GM18498 (cell line): ENCODE results near the gene CXorf38.
"Not testable (repeated sequence)": the region's sequence is repeated elsewhere in the genome, so short reads cannot be mapped to it uniquely, and the experiment has no call there.

Experiments
- ATAC-seq: cut with Tn5 transposase; IDR thresholded peaks from one replicate; pipeline ENCODE4 v1.9.1; 2021; ENCODE audit warnings: mild to moderate bottlenecking, moderate library complexity; ENCODE audit not compliant: unreplicated experiment

The CXorf38 gene

DNA sequence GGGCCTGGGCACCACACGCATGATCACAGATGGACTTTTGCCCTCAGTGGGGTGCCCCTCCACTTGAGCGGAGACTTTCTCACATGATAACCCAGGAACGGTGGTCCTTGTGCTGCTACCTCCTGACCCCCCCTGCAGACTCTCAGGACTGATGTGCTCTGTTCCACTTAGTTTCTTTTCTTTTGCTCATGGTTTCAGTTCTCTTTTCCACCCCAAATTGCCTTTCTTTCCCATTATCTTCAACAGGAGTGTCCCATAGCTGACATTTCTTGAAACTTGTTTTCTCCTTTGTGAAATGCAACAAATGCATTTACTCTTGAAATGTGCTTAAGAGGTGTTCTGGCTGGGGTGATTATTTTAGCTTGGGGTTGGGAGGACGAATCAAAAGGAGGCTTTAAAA is 15.2 kb downstream of the CXorf38 start:
- ATAC-seq, result no peak

DNA sequence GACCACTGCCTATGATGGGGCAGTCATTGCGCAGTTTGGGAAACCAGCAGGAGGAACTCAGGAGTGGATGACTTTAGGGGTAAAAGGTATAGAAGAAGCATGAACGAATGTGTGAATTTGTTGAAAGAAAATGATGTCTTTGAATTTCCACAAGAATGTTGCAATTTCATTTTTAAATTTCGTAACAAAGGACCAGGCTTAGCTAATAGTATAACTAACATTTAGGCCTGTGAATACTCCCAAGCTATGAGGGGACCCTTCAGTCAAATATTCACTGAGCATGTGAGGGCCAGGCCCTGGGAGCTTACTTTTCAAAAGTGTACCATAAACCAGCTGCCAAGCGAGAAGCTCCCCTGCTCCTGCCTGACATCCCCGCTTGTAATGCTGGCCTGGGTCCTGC is 18.9 kb downstream of the CXorf38 start:
- ATAC-seq, result no peak

DNA sequence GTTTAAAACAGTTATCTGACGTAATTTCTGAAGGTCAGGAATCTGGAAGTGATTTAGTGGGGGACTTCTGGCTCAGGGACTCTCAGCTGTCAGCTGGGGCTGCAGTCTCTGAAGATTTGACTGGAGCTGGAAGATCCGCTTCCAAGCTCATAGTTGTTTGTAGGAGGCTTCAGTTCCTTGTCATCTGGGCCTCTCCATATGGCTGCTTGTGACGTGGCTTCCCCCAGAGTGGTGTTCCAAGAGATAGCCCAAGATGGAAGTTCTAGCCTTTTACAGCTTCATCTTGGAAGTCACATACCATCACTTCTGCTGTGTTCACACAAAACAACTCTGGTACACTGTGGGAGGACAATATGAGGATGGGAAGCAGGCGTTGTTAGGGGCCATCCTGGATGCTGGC is 22.1 kb downstream of the CXorf38 start:
- no peak for ATAC-seq

DNA sequence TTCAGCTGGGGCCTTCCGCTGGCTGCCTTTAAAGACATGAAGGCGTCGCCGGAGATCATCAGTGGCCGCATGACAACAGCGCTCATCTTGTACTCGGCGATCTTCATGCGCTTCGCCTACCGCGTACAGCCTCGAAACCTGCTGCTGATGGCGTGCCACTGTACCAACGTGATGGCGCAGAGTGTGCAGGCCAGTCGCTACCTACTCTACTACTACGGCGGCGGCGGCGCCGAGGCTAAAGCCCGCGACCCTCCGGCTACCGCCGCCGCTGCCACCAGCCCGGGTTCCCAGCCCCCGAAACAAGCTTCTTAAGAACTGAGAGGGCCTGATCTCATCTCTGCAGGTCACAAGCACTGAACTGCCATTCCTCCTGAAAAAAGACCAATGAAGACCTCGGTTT is 23.7 kb downstream of the CXorf38 start:
- no peak for ATAC-seq

DNA sequence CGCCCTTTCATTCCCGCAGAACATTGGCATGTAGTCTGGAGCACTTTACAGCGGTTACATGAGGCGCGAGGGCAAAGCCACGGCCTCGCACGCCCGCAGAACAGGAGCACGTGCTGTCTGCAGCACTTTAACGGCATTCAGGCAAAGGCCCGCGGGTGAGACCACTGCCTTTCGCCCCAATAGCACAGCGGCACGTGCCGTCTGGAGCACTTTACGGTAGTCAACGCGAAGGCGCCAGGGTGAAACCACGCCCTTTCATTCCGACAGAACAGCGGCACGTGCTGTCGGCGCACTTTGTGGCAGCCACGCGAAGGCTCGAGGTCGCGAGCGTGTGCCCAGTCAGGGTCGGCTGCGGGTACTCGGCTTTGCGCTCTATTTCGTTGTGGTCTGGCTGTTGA is 24.2 kb downstream of the CXorf38 start, which contains the start of gene MPC1L:
Gene MPC1L (plus strand): TSS at position 290 of the 398 bp plus-strand sequence. CDS start 138 bp downstream, outside the sequence.
- no peak for ATAC-seq

DNA sequence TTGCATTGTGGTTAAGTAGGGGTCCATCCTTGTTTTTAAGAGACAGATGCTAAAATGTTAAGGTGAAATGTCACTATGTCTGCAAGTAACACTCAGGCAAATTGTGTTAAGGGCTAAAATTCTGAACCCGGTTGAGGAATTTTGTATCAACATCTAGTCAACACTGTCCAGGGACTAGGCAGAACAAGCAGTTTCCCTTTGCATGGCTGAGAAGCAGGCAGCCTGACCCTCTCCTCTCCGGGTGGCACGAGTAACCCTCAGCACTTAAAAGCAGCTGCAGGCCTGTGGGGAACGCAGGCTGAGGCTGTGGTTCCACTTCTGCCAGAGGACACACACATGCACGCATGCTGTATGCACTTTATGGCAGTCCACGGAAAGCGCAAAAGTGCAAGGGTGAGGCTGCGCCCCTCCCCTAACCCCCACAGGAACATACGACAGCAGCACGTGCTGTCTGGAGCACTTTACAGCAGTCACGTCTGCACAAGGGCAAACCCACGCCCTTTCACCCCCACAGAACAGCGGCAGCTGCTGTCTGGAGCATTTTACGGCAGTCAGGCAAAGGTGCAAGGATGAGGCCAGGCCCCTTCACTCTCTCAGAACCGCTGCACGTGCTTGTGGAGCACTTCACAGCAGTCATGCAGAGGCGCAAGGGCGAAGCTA is 24.8 kb downstream of the CXorf38 start:
- ATAC-seq, result no peak

DNA sequence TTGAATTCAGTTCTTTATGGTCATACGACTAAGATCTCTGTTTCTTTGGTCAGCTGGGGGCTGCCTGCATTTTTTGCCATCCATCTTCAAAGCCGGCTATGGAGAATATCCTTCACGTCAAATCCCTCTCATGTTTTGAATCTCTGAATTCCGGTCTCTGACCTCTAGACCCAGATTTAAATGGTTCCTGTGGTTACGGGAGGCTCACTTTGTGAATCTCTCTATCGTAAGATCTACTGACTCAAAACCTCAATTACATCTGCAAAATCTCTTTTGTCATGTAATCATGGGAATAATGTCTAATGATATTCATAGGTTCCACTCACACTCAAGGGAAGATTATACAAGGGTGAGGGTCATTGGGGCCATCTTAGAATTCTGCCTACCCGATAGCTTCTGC is 29.8 kb downstream of the CXorf38 start:
- ATAC-seq, result no peak

DNA sequence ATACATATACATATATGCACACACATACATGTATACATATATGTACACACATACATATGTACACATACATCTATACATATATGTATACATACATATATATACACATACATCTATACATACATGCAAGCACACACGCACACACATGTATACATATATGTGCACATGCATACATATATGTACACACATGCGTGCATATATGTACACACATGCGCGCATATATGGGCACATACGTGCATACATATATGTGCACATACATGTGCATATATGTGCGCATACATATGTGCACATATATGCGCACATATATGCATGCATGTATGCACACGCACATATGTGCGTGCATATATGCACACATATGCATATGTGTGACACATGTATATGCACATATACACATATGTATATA is 31.4 kb downstream of the CXorf38 start:
- no peak for ATAC-seq

DNA sequence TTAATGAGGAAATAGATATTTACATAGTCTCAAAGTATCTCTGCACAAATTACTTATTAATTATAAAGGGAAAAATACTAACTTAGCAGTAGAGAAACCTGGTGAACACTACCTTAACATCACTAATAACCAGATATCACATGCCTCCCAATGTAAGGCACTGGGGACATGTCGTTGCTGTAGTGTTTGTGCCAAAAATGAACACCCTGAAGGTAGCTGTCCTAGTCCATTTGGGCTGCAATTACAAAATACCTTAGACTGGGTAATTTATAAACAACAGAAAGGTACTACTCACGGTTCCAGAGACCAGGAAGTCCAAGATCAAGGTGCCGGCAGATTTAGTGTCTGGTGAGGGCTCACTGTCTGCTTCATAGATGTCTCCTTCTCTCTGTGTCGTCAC is 34.9 kb downstream of the CXorf38 start:
- ATAC-seq, result no peak

DNA sequence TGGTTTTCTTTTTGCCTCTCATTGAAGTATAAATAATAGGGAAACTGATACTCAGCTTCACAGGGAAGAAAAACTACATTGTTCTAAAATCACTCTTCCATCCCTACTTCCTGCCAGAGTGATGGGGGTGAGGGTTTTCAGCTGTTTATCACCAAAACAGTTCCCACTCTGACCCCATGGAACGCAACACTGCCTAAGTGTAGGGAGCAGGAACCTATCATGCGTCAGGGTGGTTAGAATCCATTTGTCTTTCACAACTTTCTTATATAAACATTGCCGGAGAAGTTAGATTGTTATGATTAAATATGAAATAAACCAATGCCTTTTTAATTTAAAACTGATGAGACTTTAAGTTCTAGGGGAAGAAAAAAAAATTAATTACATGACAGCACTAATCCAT is 40.0 kb downstream of the CXorf38 start:
- ATAC-seq, result no peak

DNA sequence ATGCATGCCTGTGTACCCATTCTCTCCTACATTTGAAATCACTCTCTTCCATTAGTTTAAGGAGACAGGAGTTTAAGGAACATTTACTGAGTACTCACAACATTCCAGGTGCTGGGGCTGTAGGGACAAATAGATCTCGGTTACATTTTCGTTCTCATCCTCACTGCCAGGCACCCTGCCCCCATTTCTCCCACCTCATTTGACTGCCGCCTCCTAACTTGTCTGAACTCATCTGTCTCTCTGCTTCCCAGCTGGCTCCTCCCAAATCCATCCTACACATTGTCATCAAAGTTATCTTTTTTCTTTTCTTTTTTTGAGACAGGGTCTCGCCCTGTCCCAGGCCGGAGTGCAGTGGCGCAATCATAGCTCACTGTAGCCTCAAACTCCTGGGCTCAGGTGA is 43.9 kb downstream of the CXorf38 start:
- ATAC-seq, result no peak

DNA sequence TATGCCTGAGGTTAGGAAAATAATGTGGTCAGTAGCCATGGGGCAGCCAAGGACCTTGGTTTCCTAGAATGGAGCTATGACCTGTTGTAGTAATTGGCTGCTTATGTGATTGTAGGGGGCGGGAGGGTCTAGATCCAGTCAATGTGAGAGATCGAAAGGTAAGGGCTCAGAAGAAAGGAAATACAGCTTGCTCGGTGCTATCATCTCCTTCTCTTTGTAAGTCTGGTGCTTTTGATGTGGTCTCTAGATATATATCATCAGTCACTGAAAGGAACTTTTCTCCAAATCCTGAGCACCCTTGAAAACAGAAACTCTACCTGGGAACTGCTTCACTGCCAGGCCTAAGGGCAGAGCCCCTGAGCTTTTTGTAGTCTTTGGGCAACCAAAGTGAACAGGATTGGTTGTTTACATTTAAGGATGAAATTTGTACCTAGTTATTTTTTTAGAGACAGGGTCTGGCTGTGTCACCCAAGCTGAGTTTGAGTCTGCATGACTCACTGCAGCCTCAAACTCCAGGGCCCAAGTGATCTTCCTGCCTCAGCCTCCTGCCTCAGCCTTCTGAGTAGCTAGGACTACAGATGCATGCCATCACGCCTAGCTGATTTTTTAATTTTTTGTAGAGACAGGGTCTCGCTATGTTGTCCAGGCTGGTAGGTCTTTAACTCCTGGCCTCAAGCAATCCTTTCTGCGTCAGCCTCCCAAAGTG is 57.6 kb downstream of the CXorf38 start:
- not testable (repeated sequence) for ATAC-seq

DNA sequence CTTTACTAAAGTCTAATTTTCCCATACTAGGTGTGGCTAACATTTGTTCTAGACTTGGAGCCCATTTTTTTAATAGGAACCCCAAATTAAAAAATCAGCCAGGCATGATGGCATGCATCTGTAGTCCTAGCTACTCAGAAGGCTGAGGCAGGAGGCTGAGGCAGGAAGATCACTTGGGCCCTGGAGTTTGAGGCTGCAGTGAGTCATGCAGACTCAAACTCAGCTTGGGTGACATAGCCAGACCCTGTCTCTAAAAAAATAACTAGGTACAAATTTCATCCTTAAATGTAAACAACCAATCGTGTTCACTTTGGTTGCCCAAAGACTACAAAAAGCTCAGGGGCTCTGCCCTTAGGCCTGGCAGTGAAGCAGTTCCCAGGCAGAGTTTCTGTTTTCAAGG is 59.7 kb downstream of the CXorf38 start:
- not testable (repeated sequence) for ATAC-seq

DNA sequence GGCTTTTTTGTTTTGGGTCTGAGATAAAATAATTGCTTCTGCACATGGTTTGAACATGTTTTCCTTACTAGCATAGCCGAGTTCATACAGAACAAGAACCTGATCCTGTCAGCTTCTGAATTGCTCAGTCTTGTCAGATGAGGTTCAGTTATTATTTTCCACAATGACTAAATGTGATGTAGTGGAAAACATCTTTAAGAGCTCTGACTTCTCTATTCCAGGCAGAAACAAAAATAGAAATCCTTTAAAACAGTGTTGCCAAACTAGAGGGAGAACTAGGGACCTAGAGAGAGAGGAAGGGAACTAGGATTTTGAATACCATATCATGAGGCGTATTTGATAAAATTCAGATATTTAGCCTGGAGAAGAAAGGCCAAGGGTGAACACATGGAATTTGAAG is 64.5 kb downstream of the CXorf38 start:
- no peak for ATAC-seq

DNA sequence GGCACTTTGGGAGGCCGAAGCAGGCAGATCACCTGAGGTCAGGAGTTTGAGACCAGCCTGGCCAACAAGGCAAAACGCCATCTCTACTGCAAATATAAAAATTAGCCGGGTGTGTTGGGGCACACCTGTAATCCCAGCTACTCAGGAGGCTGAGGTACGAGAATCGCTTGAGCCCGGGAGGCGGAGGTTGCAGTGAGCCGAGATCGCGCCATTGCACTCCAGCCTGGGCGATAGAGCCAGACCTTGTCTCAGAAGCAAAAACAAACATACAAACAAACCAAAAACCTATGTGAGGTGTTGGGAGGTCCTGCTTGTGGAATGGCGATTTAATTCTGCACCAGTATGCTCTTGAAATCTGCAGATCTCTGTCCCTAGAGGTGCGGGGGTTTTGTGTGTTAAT is 65.2 kb downstream of the CXorf38 start:
- ATAC-seq, result not testable (repeated sequence)

DNA sequence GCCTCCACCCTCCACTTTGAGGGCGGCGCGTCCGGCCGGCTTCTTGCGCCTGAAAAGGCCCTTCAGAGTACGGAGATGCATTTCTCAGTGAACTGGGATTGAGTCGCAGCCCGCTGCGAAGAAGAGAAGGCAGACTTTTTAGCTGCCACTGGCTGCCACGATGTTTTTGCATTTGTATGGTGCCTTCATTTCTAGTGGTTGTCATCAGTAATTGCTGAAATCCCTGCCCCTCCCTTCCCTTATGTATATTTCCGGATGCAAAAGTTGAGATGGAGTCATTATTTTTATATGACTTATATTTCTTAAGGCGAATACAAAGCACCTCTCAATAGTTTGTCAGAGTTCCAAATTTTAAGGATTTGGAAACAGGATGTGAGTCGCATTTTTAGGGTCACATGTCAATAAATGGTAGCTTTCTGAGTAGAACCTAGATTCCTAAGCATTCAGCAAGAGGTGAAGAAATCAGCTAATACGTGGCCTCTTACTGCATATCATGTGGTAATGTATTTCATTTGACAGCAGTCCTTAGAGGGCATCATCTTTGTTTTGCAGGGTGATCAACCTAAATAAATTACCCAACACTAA is 65.9 kb downstream of the CXorf38 start:
- no peak for ATAC-seq

DNA sequence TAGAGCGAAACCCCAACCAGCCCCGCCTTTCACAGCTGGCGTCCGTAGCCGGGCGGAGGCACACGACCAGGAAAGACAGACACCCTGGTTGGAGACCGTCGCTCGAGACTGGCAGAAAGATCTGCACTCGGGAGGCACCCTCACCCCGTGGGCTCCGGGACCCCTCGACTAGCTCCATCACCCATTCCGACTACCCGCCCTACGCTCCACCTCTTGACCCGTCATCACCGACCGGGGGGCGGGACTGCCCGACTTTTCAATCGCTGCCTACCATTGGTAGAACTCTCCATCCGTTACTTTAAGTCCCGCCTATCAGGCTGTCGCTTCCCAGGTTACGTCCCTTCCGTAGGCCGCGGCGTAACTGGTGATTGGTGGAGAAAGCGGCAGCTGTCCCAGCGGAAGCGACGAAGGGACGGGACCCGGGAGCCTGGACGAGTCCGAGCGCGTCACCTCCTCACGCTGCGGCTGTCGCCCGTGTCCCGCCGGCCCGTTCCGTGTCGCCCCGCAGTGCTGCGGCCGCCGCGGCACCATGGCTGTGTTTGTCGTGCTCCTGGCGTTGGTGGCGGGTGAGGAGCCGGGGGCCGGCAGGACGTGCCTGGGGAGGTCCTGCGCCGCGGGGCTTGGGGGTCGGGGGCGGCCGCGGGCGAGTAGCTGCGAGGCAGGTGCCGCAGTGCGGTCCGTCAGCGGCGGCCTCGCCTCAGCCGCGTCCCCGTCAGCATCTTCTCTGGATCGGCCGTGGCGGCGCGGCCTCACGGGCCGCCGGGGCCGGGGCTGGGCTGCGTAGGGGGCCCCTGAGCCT is 66.6 kb downstream of the CXorf38 start, which contains the start of gene ATP6AP2:
Gene ATP6AP2 (plus strand): TSS at position 434 of the 799 bp plus-strand sequence. CDS start 96 bp downstream, at position 530.
- peak; percentile 96 for ATAC-seq

DNA sequence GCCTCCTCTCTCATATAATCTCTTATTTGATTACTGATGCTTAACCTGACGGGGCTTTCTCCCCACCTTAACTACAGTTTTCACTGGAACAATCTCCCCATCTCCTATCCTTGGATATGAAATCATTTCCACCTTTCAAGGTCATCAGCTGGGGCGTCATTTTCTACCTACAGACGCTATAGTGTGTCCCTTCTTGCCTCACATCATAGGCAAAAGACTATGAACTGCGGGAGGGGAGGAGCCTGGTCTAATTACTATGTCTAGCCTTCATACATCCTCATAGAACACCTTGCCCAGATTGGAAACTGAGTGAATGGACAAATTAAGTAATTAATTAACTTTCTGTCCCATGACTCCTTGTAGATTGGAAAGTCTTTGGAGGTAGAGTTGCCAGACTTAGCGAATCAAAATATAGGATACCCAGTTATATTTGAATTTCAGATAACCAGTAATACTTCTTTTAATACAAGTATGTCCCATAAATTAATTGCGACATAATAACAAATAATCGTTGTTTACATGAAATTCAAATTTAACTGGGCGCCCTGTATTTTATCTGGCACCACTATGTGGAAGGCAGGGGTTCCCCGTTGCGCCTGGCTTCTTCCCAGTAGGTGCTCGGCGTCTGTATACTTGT is 67.3 kb downstream of the CXorf38 start:
- ATAC-seq, result peak; percentile 51

DNA sequence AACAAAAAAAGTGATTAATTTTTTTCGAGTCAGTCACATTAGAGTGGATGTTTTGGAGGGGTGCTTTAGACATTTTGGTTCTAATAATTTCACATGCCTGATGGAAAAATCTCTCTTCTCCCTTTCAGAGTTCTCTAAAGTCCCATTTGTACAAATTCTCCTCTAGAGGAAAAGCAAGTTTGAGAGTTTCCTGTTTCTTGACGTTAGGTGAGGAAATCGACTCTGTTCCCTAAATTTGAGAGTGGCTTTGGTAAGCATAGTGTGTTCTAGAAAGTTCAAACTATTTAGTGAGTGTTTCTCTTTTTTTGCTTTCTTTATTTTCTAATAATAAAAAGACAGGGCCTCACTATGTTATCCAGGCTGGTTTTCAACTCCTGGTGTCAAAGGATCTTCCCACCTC is 68.2 kb downstream of the CXorf38 start:
- no peak for ATAC-seq

DNA sequence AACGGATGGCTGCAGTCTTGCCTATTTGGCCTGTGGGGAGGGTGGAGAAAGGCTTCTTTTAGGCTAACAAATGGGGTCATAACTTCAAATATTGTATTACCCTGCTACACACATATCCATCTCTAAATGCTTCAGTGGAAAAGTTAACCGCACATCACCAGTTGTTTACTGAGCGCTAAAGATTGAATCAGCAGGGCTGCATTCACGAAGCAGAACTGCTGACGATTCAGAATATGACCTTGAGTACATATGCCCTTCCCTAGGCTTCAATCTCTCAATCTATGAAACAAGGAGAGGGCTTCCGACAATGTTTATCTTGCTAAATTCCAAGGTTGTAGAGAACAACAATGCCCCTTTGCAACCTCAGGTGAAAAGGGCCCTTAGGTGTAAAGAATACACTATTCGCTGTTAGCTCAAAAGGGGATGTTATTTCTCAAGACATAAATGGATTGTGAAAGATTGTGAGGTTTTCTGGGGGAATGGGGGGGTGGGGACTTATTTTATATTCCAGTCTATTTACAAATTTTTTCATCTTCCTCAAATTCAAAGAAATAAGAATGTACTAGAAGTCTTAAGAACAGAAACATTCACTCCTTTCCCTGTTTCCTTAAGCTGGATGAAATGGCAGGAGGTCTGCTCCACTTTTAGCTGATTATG is 69.2 kb downstream of the CXorf38 start:
- no peak for ATAC-seq
